ENCODE measurements around the gene IFT25.

Gene IFT25

DNA sequence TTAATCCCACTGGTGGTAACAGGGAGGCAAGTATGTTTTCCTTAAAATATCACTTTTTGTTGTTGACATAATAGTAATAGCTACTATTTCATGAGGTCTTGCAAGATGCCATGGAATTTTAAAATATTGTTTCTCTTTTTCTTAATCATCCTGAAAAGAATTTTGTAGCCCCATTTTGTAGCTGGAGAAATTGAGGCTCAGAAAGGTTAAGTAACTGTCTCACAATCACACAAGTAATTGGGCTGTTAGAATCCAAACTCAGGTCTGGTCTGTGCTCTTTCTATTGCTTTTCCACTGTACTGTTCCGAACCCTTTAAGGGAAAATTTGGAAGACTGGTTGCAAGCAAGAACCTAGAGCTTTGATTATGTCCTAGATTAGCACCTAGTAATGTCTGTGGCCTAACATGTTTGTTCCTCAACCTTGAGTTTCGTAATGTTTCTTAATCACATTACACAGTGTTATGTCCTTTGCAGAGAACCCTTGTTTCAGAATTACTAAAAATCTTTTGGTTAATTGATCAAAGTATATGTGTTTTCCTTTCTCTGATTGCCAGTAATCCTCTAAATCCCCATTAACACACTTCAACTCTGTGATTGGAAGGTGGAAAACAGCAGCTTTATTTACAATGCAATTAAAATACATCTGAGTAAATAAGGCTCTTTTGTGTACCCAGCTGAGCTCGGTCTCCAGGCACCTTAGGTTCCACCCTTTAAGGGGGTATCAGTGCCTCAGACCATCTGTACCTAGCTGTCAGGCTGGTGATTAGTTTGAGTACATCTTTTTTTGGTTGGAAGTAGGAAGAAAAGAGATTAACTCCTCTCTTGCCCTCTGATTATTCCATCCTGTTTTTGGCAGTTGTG lies 11.0 kb upstream of the IFT25 start:
- no peak for DNase-seq

DNA sequence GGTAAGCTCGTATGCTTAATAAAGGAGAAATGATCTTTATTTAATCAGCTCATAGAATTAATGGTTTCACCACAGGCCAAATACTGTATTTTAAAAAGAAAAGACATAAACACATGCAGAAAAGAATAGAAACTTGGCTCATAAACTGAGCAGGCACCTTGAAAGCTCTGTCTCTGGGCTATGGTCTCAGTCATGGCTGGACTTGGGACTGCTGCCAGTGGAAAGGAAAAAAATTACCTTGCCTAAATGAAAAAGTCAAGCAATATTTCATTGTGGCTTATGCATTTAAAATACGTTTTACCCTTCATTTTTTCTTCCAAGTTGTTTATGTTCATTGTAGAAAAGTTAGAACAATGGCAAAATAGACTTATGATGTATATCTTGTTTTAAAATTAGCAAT lies 8.6 kb upstream of the IFT25 start:
- no peak for DNase-seq

DNA sequence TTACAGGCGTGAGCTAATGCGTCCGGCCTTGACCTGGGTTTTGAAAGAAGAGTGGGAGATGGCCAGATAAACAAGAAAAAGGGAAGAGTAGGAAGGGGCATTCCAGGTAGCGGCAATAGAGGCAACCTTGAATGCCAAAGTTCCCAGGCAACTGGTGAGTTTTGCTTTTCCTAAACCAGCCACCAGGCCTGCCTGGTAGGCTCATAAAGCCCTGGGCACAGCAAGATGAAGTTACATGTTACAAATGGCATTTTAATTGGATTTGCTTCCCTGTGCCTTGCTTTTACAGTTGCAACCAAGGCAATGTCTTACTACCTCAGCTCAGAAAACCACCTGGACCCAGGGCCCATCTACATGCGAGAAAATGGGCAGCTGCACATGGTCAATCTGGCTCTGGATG lies 6.2 kb upstream of the IFT25 start:
- DNase-seq = no peak

DNA sequence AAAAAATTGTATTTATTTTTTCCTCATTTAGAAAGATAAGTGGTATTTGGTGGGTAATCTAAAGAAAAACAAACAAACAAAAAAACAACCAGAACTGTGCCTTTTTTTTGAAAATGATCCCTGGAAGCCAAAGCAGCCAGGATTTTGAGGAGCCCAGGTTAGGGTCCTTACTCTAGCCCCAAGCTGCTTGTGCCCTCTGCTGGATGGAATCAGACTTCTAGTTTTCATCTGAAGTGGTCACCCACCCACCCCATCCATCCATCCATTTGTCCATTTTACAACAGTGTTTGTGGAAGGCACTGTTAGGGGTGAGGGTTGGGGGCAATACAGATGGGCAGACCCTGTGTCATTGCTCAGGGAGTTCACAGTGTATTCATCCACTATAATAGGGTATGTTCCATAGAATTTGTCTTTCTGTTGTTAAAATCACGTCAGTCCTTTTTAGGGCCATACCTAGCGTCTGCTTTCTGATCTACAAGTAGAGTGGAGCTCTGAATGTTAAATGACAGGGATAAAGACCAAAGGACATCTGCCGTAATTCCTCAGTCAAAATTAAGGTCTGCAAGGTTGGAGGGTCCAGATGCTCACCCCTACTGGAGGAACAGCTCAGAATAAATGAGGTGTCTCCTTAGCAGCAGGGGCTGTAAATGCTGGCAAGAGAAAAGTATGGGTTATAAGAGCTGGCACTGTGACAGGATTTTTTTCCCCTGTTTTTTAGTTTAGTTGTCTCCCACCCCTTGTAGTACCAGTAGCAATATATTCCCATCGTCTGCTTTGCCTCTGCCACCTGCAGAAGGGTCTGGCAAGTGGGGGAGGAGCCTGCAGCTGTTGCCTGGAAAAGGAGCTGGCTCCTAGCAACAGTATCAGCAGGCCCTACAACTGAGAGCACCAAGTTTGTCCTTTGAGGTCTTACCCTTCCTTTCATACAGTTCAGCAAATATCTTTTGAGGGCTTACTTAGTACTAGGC lies 3.8 kb upstream of the IFT25 start:
- DNase-seq = peak; percentile 43

DNA sequence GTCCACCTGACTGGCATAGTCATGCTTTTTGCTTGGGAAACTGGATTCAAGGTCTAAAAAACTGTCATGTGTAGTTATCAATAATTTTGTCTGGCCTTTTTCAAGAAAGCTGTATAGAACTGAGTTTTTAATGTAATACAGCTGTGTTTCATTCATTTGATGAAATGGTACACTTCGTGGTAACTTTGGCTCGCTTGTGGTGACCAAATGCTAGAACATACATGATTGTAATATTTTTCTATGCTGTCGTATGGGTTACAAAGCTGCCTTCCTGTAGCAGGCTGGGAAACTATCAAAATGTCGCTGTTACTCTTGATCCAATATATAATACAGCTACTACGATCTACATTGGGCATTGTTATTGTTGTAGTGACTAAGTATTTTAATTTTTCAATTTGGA lies 2.8 kb upstream of the IFT25 start:
- DNase-seq = no peak

DNA sequence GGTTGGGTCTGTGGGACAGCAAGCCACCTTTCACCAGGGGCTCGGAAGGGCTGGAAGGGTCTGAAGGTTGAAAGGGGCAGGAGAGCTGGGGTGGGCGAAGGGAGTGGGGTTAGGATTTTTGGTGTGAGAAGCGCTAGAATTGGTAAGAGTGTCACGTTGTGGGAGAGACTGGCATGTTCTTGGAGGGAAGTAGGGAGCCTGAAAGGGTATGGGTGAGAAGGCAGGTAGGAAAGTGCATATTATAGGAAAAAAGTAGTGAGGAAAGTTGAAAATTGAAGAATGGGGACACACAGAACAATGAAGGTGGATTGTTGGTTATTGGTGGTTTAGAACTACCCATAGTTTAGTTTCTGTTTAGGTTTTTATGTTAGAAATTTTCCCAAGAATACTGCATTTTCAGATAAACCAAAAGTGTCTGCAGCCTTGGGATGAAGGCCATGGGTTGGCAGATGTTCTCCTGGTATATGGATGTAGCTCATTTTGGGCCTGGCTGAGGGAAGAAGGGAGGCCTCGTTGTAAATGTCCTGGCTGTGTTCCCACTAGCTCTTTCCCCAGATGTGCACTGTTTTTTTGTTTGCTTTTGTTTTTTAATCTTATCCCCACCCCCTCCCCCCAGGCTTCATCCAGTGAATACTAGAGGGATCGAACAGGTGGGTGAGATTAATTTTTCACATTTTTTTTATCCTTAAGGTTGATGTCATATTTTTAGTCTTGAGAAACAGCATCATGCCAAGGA lies 1.8 kb upstream of the IFT25 start:
- no peak for DNase-seq

DNA sequence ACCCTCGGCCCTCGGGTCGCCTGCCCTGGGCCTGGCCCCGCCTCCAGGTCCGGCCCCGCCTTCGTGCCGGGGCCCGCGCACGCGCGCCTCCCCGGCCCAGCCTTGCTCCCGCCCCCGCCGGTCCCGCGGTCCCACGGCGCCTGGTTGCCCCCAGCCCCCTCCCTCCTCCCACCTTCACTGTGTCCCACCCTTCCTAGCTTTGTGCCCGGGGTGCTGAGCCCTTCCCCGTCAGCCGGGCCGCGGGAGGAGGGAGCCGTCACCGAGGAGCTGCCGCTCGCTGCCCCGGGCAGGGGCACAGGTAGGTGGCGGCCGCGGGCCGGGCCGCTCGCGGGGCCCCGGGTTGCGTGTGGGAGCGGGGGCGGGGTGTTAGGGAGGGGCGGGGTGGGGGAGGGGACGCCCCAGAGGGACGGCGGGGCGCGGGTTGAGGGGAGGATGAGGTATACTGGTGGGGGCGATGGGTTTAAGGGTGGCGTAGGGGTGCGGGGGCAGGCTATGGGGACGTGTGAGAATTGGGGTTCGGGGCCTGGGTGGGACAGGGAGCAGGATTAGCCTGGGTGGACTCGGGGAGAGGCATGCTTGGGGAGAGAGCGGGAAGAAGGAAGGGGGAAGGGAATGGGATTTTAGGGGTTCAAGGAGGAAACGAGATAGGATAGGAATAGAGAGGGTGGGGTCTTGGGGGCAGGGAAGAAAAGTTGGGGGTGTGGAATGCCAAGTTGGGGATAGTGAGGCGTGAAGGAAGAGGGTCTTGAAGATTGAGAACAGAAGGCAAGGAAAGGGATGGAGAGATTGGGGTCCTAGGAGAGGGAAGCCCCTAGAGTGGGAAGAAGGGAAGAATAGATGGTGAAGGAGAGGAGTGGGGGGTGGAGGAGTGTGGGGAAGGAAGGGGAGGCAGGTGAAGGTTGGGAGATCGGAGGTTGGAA lies 1.0 kb upstream of the IFT25 start, which contains the start of gene LRRC42:
TSS of gene LRRC42 (plus strand) at position 99 of the 920 bp plus-strand sequence. CDS start 5,650 bp downstream, outside the sequence.
- DNase-seq = no peak

DNA sequence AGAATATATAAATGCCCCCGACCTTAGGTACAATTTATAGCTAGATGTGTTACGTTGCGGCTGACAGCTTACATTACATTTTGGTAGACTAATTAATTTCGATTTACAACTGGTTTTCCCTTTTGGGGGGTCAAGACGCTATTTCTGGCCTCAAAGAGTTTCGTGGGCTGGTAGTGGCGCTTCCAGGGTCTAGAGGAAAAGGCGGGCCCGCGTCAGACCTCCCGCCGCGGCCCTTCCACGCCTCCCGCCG lies 391 bp downstream of the IFT25 start:
- DNase-seq = no peak

DNA sequence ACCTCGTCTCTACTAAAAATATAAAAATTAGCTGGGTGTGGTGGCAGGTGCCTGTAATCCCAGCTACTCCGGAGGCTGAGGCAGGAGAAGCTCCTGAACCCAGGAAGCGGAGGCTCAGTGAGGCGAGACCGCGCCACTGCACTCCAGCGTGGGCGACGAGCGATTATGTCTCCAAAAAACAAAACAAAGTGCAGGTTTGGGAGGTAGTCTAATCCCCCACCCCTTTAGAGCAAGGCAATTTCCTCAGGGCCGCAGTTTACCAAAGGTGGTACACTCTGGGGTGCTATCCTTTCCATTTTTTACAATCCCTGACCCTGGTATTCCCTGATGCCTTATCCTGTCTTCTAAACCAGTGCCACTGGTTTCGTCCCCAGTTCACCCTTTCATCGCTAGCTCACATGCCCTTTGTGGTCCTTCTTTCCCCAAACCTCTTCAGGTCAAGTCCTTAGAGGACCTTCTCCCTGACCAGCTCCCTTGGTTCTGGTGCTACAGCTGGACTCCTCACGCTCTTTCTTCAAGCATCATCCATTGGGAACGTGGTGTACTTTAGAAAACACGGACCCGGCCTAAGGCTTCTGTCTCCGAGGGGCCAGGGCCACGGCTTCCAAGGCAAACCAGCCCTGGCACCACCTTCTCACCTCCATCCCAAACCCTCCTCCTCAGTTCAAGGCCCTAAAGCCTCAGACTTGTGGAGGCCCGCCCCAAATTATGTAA lies 873 bp downstream of the IFT25 start:
- DNase-seq = no peak

DNA sequence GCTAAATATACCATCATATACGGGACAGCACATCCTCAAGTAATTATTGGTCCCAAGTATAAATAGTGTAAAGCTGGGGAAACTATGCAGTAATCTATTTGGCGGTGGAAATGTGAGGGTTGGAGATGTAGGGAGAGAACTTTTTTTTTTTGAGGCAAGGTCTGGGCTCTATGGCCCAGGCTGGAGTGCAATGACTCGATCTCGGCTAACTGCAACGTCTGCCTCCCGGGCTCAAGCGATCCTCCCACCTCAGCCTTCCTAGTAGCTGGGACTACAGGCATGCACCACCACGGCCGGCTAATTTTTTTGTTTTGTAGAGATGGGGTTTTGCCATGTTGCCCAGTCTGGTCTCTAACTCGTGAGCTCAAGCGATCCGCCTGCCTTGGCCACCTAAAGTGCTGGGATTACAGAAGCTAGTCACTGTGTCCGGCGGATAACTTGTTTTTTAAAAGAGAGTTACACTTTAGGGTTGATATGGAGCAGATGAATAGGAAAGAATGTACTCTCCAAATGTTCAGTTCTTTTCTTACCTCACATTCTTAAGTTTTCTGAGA lies 1.9 kb downstream of the IFT25 start:
- DNase-seq = no peak

DNA sequence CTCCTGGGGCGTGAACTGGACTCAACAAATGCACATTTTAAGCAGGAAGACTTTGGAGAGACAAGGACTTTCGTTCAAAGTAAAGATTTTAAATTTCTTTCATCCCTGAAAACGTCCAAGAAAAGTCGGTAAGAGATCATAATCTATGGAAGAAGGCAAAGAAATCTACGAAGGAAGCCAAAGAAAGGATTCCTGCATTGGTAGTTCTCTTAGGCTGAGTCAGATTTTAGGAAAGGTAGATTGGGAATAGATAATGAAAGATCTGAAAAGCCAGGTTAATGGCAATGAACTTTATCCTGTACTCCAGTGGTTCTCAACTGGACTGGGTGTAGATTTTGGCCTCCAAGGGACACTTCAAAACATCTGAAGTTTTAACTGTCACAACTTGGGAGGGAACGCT lies 2.4 kb downstream of the IFT25 start:
- no peak for DNase-seq

DNA sequence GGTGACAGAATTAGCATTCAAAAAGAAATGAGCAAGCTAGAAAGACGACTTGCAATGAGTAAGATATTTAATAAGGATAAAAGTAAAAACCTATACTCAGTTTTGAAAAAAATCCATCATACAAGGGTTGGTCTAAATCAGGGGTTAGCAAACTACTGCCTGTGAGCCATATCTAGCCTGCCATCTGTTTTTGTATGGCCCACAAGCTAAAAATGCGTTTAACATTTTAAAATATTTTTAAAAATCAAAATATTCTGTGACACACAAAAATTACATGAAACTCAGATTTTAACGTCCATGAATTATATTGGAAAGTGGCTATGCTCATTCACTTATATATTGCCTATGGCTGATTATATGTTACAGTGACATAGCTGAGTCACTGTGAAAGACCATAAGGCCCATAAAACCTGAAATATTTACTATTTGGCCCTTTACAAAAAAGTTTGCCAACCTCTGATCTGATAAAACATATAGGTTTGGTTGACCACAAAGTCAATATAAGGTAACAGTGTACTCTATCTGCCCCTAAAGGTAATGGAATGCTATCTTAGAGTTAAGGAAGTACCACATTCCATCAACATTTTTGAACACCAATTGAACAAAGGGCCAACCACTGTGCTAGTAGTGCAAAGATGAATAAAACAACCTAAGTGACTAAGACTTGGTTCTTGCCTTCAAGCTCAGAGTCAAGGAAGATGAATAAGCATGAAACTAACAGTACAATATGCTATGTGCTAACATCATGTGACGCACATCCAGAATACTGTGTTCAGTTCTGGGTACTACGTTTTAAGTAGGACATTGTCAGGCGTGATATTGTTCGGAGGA lies 3.2 kb downstream of the IFT25 start:
- no peak for DNase-seq

DNA sequence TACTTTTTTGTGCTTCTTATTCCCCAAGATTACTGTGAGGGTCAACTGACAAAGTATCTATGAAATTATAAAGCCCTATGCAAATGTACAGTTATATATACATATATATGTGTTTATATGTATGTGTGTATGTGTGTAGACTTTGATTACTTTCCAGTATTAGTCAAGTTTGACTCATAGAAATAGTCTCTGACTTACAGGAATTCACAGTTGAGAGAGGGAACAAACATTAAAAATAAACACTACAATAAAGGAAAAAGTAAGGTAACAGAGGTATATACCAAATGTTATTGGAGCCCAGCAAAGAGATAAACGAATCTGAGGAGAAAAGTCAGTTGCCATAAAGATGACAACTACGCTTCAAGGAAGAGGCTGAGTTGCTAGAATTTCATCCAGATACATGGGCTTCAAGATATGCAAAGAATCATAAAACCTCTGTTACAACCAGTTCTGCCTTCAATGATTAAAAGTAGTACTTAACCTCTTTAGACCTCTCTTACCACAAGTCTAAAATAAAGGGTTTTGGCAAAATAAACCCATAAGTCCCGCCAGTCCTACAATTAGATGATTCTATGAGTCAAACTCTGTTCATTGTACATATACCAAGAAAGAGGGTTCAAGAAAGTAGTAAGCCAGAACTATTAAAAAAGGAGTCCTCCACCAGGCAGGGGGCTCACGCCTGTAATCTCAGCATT lies 7.2 kb downstream of the IFT25 start:
- DNase-seq = no peak

DNA sequence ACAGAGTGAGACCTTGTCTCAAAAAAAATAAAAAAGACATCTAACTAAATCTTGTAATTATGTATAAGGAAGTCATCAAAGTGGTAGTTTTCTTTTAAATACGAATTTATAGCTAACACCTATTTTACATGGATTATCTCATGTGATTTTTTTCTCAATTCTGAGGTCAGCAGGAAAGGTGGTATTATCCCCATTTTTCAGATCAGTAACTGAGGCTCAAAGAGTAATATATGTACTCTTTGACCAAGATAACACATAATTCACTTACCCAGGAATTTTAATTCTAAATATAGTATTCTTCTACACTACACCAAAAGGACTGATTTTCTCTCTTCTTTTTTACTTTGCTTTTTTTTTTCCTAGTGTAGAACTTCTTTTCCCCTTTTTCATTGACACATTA lies 9.1 kb downstream of the IFT25 start:
- no peak for DNase-seq

DNA sequence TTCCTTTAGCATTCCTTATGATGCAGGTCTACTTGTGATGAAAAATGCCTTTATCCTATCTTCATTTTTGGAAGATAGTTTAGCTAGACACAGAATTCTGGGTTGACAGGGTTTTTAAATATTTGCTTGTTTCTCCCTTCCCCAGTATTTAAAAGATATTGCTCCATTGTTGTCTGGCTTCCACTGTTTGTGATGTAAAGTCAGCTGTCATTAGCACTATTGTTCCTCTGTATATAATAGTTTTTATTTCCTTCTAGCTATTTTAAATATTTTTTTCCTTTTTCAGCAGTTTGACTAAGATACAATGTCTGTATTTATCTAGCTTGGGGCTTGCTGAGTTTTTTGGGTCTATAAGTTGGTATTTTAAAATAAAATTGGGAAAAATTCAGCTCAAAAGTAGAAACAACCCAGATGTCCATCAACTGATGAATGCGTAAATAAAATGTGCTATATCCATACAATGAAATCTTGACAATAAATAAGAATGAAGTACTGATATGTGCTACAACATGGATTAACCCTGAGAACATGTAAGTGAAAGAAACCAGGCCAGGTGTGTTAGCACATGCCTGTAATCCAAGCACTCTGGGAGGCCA lies 11.2 kb downstream of the IFT25 start:
- no peak for DNase-seq

DNA sequence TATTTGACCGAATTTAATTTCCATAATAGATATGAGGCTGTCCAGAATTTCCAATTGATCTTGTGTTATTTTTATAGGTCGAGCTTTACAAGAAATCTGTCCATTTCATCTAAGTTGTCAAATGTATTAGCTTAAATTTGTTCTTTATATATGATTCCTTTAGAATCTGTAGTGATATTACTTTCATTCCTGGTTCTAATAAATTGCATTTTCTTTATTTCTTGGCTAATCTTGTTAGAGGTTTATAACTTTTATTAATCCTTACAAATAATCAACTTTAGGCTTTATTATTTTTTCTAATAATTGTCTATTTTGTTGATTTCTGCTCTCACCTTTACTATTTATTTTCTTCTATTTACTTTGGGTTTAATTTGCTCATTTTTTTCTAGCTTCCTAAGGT lies 14.0 kb downstream of the IFT25 start:
- DNase-seq = no peak

DNA sequence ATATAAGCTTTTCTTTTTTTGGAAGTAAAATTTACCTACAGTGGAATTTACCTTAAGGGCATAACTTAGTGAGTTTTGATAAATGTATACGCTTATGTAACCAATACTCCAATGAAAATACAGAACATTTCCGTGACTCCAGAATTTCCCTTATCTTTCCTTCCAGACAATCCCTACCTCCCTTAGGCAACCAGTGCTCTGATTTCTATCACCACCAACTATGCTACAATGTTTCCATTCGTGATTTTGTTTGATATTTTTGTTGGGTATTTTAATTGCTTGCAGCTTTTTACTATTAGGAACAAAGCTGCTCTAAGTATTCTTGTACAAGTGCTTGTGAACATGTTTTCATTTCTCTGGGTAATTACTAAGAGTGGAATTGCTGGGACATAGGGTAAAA lies 14.6 kb downstream of the IFT25 start:
- DNase-seq = no peak

DNA sequence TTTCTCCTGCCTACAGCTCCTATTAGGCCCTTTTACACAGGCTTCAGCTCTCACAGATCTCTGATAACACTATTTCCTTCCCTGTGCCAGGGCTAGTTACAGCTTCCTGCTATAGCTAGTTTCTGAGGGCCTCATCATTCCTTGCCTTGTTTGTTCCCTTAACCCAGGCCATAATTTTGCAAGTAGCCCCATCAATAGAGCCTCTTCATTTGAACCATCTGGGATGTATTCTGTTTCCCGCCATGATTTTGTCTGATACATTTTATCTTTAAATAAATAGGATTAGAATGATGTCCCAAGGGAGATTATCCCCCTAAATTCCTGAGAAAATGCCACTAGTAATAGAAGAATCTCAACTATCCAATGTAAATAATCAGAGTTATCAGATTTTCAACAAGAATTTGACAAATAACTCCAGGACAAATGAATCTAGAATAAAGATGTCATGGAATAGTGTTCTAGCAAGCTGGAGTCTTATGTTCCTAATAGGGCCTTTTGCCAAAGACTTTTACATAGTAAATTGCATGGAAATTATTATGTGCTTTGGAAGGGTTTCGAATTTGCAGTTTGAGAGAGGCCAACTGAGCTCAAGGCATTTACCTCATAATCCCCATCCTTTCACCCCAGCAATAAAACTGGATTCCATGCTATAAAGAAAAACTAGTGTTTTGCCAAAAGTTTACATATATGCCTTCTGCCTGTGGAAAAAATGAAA lies 16.1 kb downstream of the IFT25 start:
- DNase-seq = no peak
